HG03280 (cell line): Measurements from ENCODE around the gene HMGXB4.

Experiments used
- ATAC-seq: cut with Tn5 transposase; IDR thresholded peaks from one replicate; pipeline ENCODE4 v1.9.1; 2021; ENCODE audit warnings: mild to moderate bottlenecking, moderate library complexity; ENCODE audit not compliant: unreplicated experiment

The HMGXB4 gene

GRCh38 chr22:35324762-35325161 is 67.5 kb downstream of the HMGXB4 start:
- no peak for ATAC-seq

- ATAC-seq, result no peak
Observed at GRCh38 chr22:35325209-35325608, 67.9 kb downstream of the HMGXB4 start.

- ATAC-seq, result no peak
Observed at GRCh38 chr22:35326854-35327562, 69.7 kb downstream of the HMGXB4 start.

- no peak for ATAC-seq
Observed at GRCh38 chr22:35327690-35328471, 70.6 kb downstream of the HMGXB4 start.

GRCh38 chr22:35328472-35328885 is 71.2 kb downstream of the HMGXB4 start:
- no peak for ATAC-seq

- no peak for ATAC-seq
Observed at GRCh38 chr22:35329114-35329847, 72.0 kb downstream of the HMGXB4 start.

GRCh38 chr22:35330258-35330861 is 73.1 kb downstream of the HMGXB4 start:
- no peak for ATAC-seq

GRCh38 chr22:35332278-35332677 is 75.0 kb downstream of the HMGXB4 start:
- ATAC-seq, result no peak

- ATAC-seq, result no peak
Observed at GRCh38 chr22:35333220-35333619, 75.9 kb downstream of the HMGXB4 start.

GRCh38 chr22:35334004-35334403 is 76.7 kb downstream of the HMGXB4 start:
- no peak for ATAC-seq

GRCh38 chr22:35335468-35335867 is 78.2 kb downstream of the HMGXB4 start:
- no peak for ATAC-seq

GRCh38 chr22:35335936-35336781 is 78.9 kb downstream of the HMGXB4 start:
- ATAC-seq, result no peak

GRCh38 chr22:35337932-35338331 is 80.6 kb downstream of the HMGXB4 start:
- no peak for ATAC-seq

GRCh38 chr22:35341090-35341874 is 84.0 kb downstream of the HMGXB4 start:
- no peak for ATAC-seq

- no peak for ATAC-seq
Observed at GRCh38 chr22:35342390-35342789, 85.1 kb downstream of the HMGXB4 start.

GRCh38 chr22:35343664-35344550 is 86.6 kb downstream of the HMGXB4 start:
- ATAC-seq, result no peak

- no peak for ATAC-seq
Observed at GRCh38 chr22:35344956-35345690, 87.8 kb downstream of the HMGXB4 start.
